ENCODE data around the gene TMUB2. TPM values are rescaled to one million over a fixed set of nuclear protein-coding genes. Genes with fewer than 3 reads are reported as not detected.

Gene TMUB2
- polyA plus RNA-seq, 1 donor from 2014 or later, result 59.9 TPM

DNA sequence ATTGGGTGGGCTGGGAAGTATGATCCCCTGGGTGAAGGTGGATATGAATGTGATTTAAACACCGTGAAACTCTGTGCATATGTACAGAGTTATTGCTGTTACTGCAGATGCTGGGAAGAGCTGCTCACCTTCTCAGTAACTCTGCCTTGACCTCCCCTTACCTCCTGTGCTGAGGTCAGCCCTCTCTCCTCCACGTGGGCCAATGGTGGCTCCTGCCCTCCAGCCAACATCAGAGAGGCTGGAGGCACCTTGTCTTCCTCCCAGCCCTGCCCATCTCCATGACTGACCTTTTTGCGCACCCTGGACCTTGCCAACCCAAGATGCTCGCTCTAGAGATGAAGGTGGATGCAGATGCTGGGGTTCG lies 16.7 kb upstream of the TMUB2 start:
- Histone ChIP-seq H3K36me3 (ENCODE audit: insufficient read depth, low read length) (no peaks in the 10 kb centered on the region), H3K4me3 (ENCODE audit: low read length) (no peak overlapping the region), H3K79me2 (replicated peaks; ENCODE audit: insufficient read depth, low read length) (no peaks in the 10 kb centered on the region), H3K4me2 (ENCODE audit: low read length) (no peak overlapping the region), H3K27me3 (ENCODE audit: insufficient read depth, low read depth, low read length) (no peaks in the 10 kb centered on the region), H4K20me1 (ENCODE audit: insufficient read depth) (no peaks in the 10 kb centered on the region), H3K9me3 (ENCODE audit: low read length) (no peaks in the 10 kb centered on the region), H3K9me2 (ENCODE audit: insufficient read depth, low read length) (no peaks in the 10 kb centered on the region), H3K27ac (ENCODE audit: low read length) (no peak overlapping the region), H3F3A (ENCODE audit: insufficient read depth, low read length, poor library complexity, severe bottlenecking) (no peaks in the 10 kb centered on the region), H2AFZ (ENCODE audit: low read depth, low read length) (no peak overlapping the region), H3K9ac (ENCODE audit: low read length) (peak overlapping the region; percentile 2)
- TF ChIP-seq, protein P1, sequence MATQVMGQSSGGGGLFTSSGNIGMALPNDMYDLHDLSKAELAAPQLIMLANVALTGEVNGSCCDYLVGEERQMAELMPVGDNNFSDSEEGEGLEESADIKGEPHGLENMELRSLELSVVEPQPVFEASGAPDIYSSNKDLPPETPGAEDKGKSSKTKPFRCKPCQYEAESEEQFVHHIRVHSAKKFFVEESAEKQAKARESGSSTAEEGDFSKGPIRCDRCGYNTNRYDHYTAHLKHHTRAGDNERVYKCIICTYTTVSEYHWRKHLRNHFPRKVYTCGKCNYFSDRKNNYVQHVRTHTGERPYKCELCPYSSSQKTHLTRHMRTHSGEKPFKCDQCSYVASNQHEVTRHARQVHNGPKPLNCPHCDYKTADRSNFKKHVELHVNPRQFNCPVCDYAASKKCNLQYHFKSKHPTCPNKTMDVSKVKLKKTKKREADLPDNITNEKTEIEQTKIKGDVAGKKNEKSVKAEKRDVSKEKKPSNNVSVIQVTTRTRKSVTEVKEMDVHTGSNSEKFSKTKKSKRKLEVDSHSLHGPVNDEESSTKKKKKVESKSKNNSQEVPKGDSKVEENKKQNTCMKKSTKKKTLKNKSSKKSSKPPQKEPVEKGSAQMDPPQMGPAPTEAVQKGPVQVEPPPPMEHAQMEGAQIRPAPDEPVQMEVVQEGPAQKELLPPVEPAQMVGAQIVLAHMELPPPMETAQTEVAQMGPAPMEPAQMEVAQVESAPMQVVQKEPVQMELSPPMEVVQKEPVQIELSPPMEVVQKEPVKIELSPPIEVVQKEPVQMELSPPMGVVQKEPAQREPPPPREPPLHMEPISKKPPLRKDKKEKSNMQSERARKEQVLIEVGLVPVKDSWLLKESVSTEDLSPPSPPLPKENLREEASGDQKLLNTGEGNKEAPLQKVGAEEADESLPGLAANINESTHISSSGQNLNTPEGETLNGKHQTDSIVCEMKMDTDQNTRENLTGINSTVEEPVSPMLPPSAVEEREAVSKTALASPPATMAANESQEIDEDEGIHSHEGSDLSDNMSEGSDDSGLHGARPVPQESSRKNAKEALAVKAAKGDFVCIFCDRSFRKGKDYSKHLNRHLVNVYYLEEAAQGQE (IDR thresholded peaks at IDR 0.05; ENCODE audit: borderline replicate concordance), result no peak
- TF ChIP-seq POLR2AphosphoS5 (IDR thresholded peaks at IDR 0.05) (no peak), SMC3 (conservative IDR thresholded peaks at IDR 0.05; ENCODE audit: poor library complexity) (no peak), MXI1 (conservative IDR thresholded peaks at IDR 0.05; ENCODE audit: poor library complexity, severe bottlenecking) (no peak), RAD21 (conservative IDR thresholded peaks at IDR 0.05) (no peak), EP300 (conservative IDR thresholded peaks at IDR 0.05; ENCODE audit: poor library complexity, severe bottlenecking) (no peak), TAF1 (IDR thresholded peaks at IDR 0.05; ENCODE audit: low read depth) (no peak), EZH2 (IDR thresholded peaks at IDR 0.05; ENCODE audit: borderline replicate concordance, insufficient read depth, low read length, poor library complexity, severe bottlenecking) (no peak)
- TF ChIP-seq, protein P2, sequence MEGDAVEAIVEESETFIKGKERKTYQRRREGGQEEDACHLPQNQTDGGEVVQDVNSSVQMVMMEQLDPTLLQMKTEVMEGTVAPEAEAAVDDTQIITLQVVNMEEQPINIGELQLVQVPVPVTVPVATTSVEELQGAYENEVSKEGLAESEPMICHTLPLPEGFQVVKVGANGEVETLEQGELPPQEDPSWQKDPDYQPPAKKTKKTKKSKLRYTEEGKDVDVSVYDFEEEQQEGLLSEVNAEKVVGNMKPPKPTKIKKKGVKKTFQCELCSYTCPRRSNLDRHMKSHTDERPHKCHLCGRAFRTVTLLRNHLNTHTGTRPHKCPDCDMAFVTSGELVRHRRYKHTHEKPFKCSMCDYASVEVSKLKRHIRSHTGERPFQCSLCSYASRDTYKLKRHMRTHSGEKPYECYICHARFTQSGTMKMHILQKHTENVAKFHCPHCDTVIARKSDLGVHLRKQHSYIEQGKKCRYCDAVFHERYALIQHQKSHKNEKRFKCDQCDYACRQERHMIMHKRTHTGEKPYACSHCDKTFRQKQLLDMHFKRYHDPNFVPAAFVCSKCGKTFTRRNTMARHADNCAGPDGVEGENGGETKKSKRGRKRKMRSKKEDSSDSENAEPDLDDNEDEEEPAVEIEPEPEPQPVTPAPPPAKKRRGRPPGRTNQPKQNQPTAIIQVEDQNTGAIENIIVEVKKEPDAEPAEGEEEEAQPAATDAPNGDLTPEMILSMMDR (IDR thresholded peaks at IDR 0.05; ENCODE audit: poor library complexity, severe bottlenecking), result no peak

DNA sequence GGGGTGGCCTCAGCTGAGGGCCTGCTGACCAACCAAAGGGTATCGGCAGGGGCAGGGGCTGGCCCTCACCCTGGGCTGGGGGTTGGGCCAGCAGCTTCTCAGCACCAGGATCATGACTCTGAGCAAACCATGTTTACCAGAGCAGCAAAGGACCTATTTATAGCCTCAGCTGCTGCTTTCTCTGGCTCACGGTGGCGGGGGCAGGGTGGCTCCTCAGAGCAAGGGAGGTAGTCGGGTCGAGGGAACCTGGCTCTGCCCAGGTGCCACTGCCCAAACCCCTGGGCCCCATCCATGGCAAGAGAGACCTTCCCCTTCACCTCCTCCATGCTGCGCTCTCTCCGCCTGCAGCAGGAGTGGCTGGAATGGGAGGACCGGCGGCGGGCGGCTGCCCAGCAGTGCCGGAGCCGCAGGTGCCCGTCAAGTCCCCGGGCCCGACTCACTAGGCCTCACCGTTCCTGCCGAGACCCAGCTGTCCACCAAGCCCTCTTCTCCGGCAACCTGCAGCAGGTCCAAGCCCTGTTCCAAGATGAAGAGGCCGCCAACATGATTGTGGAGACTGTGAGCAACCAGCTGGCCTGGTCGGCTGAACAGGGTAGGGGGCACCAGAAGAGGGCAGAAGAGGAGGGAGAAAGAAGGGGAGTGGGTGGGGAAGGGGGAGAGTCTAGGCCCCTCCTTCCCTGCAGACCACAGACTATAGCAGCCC lies 16.1 kb upstream of the TMUB2 start, which contains the start of gene ASB16:
Gene ASB16, plus strand, starts transcription at position 206 of the 703 bp plus-strand sequence. Its CDS starts 86 bp downstream, at position 292.
- H3K9me3 ChIP-seq (ENCODE audit: low read length), result no peaks in the 10 kb centered on the region
- no peaks in the 10 kb centered on the region for H3K27me3 ChIP-seq (ENCODE audit: insufficient read depth, low read depth, low read length)
- no peaks in the 10 kb centered on the region for H3K79me2 ChIP-seq (replicated peaks; ENCODE audit: insufficient read depth, low read length)
- H3K9me2 ChIP-seq (ENCODE audit: insufficient read depth, low read length), result no peaks in the 10 kb centered on the region
- H3F3A ChIP-seq (ENCODE audit: insufficient read depth, low read length, poor library complexity, severe bottlenecking), result no peaks in the 10 kb centered on the region
- no peak within 1 kb of the TSS for H3K4me2 ChIP-seq (ENCODE audit: low read length)
- no peak within 1 kb of the TSS for H3K4me3 ChIP-seq (ENCODE audit: low read length)
- peak within 1 kb of the TSS; percentile 2 for H3K9ac ChIP-seq (ENCODE audit: low read length)
- H3K27ac ChIP-seq (ENCODE audit: low read length), result no peak within 1 kb of the TSS
- TF ChIP-seq EP300 (conservative IDR thresholded peaks at IDR 0.05; ENCODE audit: poor library complexity, severe bottlenecking), result no peak
- TF ChIP-seq EZH2 (IDR thresholded peaks at IDR 0.05; ENCODE audit: borderline replicate concordance, insufficient read depth, low read length, poor library complexity, severe bottlenecking), result no peak
- TF ChIP-seq, protein P1 (IDR thresholded peaks at IDR 0.05; ENCODE audit: borderline replicate concordance), result no peak
- no peak for TF ChIP-seq POLR2AphosphoS5 (IDR thresholded peaks at IDR 0.05)
- no peak for TF ChIP-seq MXI1 (conservative IDR thresholded peaks at IDR 0.05; ENCODE audit: poor library complexity, severe bottlenecking)
- TF ChIP-seq SMC3 (conservative IDR thresholded peaks at IDR 0.05; ENCODE audit: poor library complexity), result no peak
- TF ChIP-seq TAF1 (IDR thresholded peaks at IDR 0.05; ENCODE audit: low read depth), result no peak
- TF ChIP-seq, protein P2 (IDR thresholded peaks at IDR 0.05; ENCODE audit: poor library complexity, severe bottlenecking), result no peak
- TF ChIP-seq RAD21 (conservative IDR thresholded peaks at IDR 0.05), result no peak
- no peaks in the 10 kb centered on the region for H3K36me3 ChIP-seq (ENCODE audit: insufficient read depth, low read length)
- H4K20me1 ChIP-seq (ENCODE audit: insufficient read depth), result no peaks in the 10 kb centered on the region
- no peak within 1 kb of the TSS for H2AFZ ChIP-seq (ENCODE audit: low read depth, low read length)
